Stimulated activated naive CD8-positive, alpha-beta T cell treated with anti-CD3 and anti-CD28 coated beads, Interleukin-15, Interleukin-2, amounts not matched to agents 100 ng/mL and 50 ng/mL, for 24 hours (primary cell): ENCODE results near the gene BEST1.
"Not testable (repeated sequence)": the region's sequence is repeated elsewhere in the genome, so short reads cannot be mapped to it uniquely, and the experiment has no call there.

Source experiments
- H3K27ac Mint-ChIP-seq: one replicate; pipeline ENCODE4 v1.8.0; 2021; ENCODE audit warnings: mild to moderate bottlenecking, mixed read lengths
- H3K27me3 Mint-ChIP-seq: one replicate; pipeline ENCODE4 v1.8.0; 2021; ENCODE audit warnings: mixed read lengths
- H3K36me3 Mint-ChIP-seq: one replicate; pipeline ENCODE4 v1.8.0; 2021; ENCODE audit warnings: low read depth, mixed read lengths
- H3K4me1 Mint-ChIP-seq: one replicate; pipeline ENCODE4 v1.8.0; 2021; ENCODE audit warnings: low read depth, mixed read lengths
- H3K4me3 Mint-ChIP-seq: one replicate; pipeline ENCODE4 v1.8.0; 2021; ENCODE audit warnings: mild to moderate bottlenecking, mixed read lengths
- H3K9me3 Mint-ChIP-seq: one replicate; pipeline ENCODE4 v1.8.0; 2021; ENCODE audit warnings: mixed read lengths

Gene BEST1

DNA sequence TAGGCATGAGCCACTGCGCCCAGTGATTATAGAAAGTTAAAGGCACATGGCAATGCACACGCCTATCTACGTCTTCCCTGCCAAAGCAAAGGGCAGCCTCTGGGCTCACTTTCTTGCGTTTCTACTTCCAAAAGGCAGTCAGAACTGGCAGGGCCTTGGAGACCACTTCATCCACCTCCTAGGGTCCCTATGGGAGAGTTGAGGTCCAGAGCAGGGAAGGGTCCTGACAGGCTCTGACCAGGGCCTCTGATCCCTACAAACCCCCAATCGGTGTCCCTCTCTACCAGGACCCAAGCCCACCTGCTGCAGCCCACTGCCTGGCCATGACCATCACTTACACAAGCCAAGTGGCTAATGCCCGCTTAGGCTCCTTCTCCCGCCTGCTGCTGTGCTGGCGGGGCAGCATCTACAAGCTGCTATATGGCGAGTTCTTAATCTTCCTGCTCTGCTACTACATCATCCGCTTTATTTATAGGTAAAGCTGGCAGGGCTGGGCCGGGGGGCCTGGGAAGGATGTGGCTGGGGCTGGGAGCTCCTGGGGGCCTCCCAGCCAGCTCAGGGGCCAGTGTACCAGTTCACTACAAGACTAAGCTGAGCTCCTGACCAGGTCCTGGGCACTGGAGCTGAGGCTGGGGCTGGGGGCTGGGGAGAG, 1.5 kb downstream of the BEST1 start:
- no peak overlapping the region for H3K27ac Mint-ChIP-seq
- H3K9me3 Mint-ChIP-seq = no peaks in the 10 kb centered on the region
- H3K4me1 Mint-ChIP-seq = peaks cover 5% of the 10 kb centered on the region
- no peaks in the 10 kb centered on the region for H3K36me3 Mint-ChIP-seq
- no peak overlapping the region for H3K4me3 Mint-ChIP-seq
- peaks cover 9% of the 10 kb centered on the region for H3K27me3 Mint-ChIP-seq

DNA sequence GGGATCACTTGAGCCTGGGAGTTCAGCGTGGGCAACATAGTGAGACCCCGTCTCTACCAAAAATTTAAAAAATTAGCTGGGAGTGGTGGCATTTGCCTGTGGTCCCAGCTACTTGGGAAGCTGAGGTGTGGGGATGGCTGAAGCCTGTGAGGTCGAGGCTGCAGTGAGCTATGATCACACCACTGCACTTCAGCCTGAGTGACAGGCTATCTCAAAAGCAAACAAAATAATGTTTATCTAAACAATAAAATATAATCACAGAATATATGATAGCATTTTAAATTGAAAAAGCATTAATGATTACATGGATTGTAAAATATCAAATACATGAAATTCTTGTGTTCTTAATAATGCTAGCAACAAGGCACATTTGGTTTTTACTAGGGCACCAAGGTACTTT, 2.7 kb downstream of the BEST1 start:
- Mint-ChIP-seq H3K36me3 (no peaks in the 10 kb centered on the region), H3K27ac (no peak overlapping the region), H3K4me3 (no peak overlapping the region), H3K9me3 (no peaks in the 10 kb centered on the region), H3K4me1 (peaks cover 5% of the 10 kb centered on the region), H3K27me3 (peaks cover 9% of the 10 kb centered on the region)

DNA sequence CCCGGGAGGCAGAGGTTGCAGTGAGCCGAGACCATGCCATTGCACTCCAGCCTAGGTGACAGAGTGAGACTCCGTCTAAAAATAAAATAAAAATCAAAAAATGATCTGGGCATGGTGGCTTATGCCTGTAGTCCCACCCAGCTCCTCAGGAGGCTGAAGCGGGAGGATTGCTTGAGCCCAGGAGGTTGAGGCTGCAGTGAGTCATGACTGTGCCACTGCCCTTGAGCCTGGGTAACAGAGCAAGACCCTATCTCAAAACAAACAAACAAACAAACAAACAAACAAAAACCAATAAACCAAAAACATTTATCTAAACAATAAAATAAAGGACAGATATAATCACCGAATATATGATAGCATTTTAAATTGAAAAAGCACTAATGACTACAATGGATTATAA, 3.5 kb downstream of the BEST1 start:
- not testable (repeated sequence) for H3K27ac Mint-ChIP-seq, H3K4me1 Mint-ChIP-seq, H3K36me3 Mint-ChIP-seq, H3K27me3 Mint-ChIP-seq, H3K4me3 Mint-ChIP-seq, H3K9me3 Mint-ChIP-seq

- H3K4me1 Mint-ChIP-seq = peaks cover 8% of the 10 kb centered on the region
- H3K27ac Mint-ChIP-seq = no peak overlapping the region
- H3K4me3 Mint-ChIP-seq = no peak overlapping the region
- H3K27me3 Mint-ChIP-seq = peaks cover 9% of the 10 kb centered on the region
- no peaks in the 10 kb centered on the region for H3K9me3 Mint-ChIP-seq
- H3K36me3 Mint-ChIP-seq = no peaks in the 10 kb centered on the region
Observed at GRCh38 chr11:61954106-61954850, 4.1 kb downstream of the BEST1 start.

DNA sequence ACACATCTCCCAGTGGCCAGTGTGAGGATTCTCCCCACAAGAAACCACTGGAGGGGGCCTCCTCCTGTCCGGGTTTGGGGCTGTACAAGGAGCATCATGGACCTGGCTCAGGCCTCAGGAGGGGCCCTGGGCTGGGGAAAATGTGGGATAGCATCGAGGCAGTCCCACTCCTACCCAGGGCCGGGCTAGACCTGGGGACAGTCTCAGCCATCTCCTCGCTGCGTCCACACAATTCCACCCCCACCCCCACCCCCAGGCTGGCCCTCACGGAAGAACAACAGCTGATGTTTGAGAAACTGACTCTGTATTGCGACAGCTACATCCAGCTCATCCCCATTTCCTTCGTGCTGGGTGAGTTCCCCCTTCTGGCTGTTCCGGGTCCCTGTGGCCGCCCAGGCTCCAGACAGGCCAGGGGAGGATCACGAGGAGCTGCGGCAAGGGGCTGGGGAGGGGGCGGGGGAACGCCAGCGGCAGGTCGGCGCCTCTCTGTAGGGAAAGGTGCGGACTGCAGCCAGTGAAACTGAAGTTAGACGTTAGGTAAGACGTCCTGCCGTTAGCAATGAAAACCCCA, 4.8 kb downstream of the BEST1 start:
- no peak overlapping the region for H3K27ac Mint-ChIP-seq
- no peaks in the 10 kb centered on the region for H3K9me3 Mint-ChIP-seq
- H3K27me3 Mint-ChIP-seq = peaks cover 9% of the 10 kb centered on the region
- no peak overlapping the region for H3K4me3 Mint-ChIP-seq
- H3K36me3 Mint-ChIP-seq = no peaks in the 10 kb centered on the region
- peaks cover 9% of the 10 kb centered on the region for H3K4me1 Mint-ChIP-seq

- no peak overlapping the region for H3K4me3 Mint-ChIP-seq
- peaks cover 9% of the 10 kb centered on the region for H3K27me3 Mint-ChIP-seq
- H3K4me1 Mint-ChIP-seq = peaks cover 9% of the 10 kb centered on the region
- no peaks in the 10 kb centered on the region for H3K36me3 Mint-ChIP-seq
- H3K9me3 Mint-ChIP-seq = no peaks in the 10 kb centered on the region
- no peak overlapping the region for H3K27ac Mint-ChIP-seq
Observed at GRCh38 chr11:61955422-61956135, 5.4 kb downstream of the BEST1 start.

- Mint-ChIP-seq H3K27me3 (peaks cover 9% of the 10 kb centered on the region), H3K4me1 (peaks cover 9% of the 10 kb centered on the region), H3K27ac (no peak overlapping the region), H3K36me3 (no peaks in the 10 kb centered on the region), H3K4me3 (no peak overlapping the region), H3K9me3 (no peaks in the 10 kb centered on the region)
Observed at GRCh38 chr11:61956191-61957020, 6.3 kb downstream of the BEST1 start.

GRCh38 chr11:61957021-61957770, 7.0 kb downstream of the BEST1 start:
- Mint-ChIP-seq H3K9me3 (no peaks in the 10 kb centered on the region), H3K27ac (no peak overlapping the region), H3K4me3 (no peak overlapping the region), H3K4me1 (peaks cover 14% of the 10 kb centered on the region), H3K27me3 (peaks cover 9% of the 10 kb centered on the region), H3K36me3 (no peaks in the 10 kb centered on the region)

- Mint-ChIP-seq H3K4me1 (peaks cover 18% of the 10 kb centered on the region), H3K4me3 (no peak overlapping the region), H3K9me3 (no peaks in the 10 kb centered on the region), H3K27me3 (peaks cover 9% of the 10 kb centered on the region), H3K27ac (no peak overlapping the region), H3K36me3 (peaks cover 4% of the 10 kb centered on the region)
Observed at GRCh38 chr11:61958590-61958989, 8.4 kb downstream of the BEST1 start.

GRCh38 chr11:61959114-61959513, 9.0 kb downstream of the BEST1 start:
- Mint-ChIP-seq H3K4me1 (peaks cover 23% of the 10 kb centered on the region), H3K36me3 (peaks cover 9% of the 10 kb centered on the region), H3K27ac (no peak overlapping the region), H3K9me3 (no peaks in the 10 kb centered on the region), H3K4me3 (no peak overlapping the region), H3K27me3 (peaks cover 4% of the 10 kb centered on the region)

DNA sequence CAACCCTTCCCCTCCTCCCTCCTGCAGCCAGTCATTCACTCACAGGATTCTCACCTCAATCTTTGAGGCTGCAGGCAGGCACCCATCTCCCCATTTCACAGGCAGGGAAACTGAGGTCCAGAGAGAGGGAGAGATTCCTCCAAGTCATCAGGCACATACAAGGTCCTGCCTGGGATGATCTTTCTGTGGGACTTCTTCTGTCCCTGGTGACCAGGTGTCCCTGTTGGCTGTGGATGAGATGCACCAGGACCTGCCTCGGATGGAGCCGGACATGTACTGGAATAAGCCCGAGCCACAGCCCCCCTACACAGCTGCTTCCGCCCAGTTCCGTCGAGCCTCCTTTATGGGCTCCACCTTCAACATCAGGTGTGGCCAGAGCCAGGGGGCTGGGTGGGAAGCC, 9.5 kb downstream of the BEST1 start:
- no peak overlapping the region for H3K27ac Mint-ChIP-seq
- H3K4me3 Mint-ChIP-seq = no peak overlapping the region
- no peaks in the 10 kb centered on the region for H3K9me3 Mint-ChIP-seq
- H3K27me3 Mint-ChIP-seq = no peaks in the 10 kb centered on the region
- peaks cover 15% of the 10 kb centered on the region for H3K36me3 Mint-ChIP-seq
- H3K4me1 Mint-ChIP-seq = peaks cover 28% of the 10 kb centered on the region

GRCh38 chr11:61960532-61960931, 10.4 kb downstream of the BEST1 start:
- H3K27ac Mint-ChIP-seq = no peak overlapping the region
- H3K9me3 Mint-ChIP-seq = no peaks in the 10 kb centered on the region
- H3K4me3 Mint-ChIP-seq = no peak overlapping the region
- H3K36me3 Mint-ChIP-seq = peaks cover 24% of the 10 kb centered on the region
- peaks cover 37% of the 10 kb centered on the region for H3K4me1 Mint-ChIP-seq
- H3K27me3 Mint-ChIP-seq = no peaks in the 10 kb centered on the region

- H3K4me3 Mint-ChIP-seq = no peak overlapping the region
- H3K9me3 Mint-ChIP-seq = no peaks in the 10 kb centered on the region
- H3K27ac Mint-ChIP-seq = peak overlapping the region; percentile 22
- no peaks in the 10 kb centered on the region for H3K27me3 Mint-ChIP-seq
- peaks cover 32% of the 10 kb centered on the region for H3K36me3 Mint-ChIP-seq
- peaks cover 37% of the 10 kb centered on the region for H3K4me1 Mint-ChIP-seq
Observed at GRCh38 chr11:61961570-61962212, 11.5 kb downstream of the BEST1 start.
